ENCODE data around the gene CAMSAP1. TPM values are rescaled to one million over a fixed set of nuclear protein-coding genes. Genes with fewer than 3 reads are reported as not detected.

Gene CAMSAP1
- total RNA-seq, 1 donor from 2014 or later, result 37.7 TPM

GRCh38 chr9:135792268-135793128 is 114.8 kb downstream of the CAMSAP1 start:
- DNase-seq, result no peak

GRCh38 chr9:135791431-135792267 is 115.7 kb downstream of the CAMSAP1 start:
- DNase-seq, result peak; percentile 46

- DNase-seq, result no peak
These were observed 116.5 kb downstream of the CAMSAP1 start for GRCh38 chr9:135790850-135791249.

GRCh38 chr9:135790356-135790755 is 117.0 kb downstream of the CAMSAP1 start:
- DNase-seq, result no peak

GRCh38 chr9:135789838-135790291 is 117.5 kb downstream of the CAMSAP1 start:
- peak; percentile 24 for DNase-seq

- no peak for DNase-seq
These were observed 118.6 kb downstream of the CAMSAP1 start for GRCh38 chr9:135788576-135789300.

GRCh38 chr9:135787776-135788575 is 119.4 kb downstream of the CAMSAP1 start:
- peak; percentile 27 for DNase-seq

GRCh38 chr9:135787317-135787716 is 120.0 kb downstream of the CAMSAP1 start:
- DNase-seq, result no peak

GRCh38 chr9:135786146-135786690 is 121.1 kb downstream of the CAMSAP1 start:
- no peak for DNase-seq

GRCh38 chr9:135785013-135785575 is 122.3 kb downstream of the CAMSAP1 start:
- DNase-seq, result no peak

GRCh38 chr9:135783540-135784245 is 123.7 kb downstream of the CAMSAP1 start:
- no peak for DNase-seq

GRCh38 chr9:135782946-135783345 is 124.4 kb downstream of the CAMSAP1 start:
- DNase-seq, result no peak

GRCh38 chr9:135780626-135781025 is 126.7 kb downstream of the CAMSAP1 start:
- DNase-seq, result no peak

- DNase-seq, result no peak
These were observed 127.3 kb downstream of the CAMSAP1 start for GRCh38 chr9:135780086-135780485.

GRCh38 chr9:135779571-135779970 is 127.8 kb downstream of the CAMSAP1 start:
- DNase-seq, result no peak

GRCh38 chr9:135778421-135778820 is 128.9 kb downstream of the CAMSAP1 start:
- no peak for DNase-seq

- DNase-seq, result no peak
These were observed 129.6 kb downstream of the CAMSAP1 start for GRCh38 chr9:135777623-135778177.

GRCh38 chr9:135776893-135777622 is 130.3 kb downstream of the CAMSAP1 start:
- DNase-seq, result no peak

- DNase-seq, result no peak
These were observed 131.4 kb downstream of the CAMSAP1 start for GRCh38 chr9:135775911-135776310.

All from tongue (tissue), 2 donors.